Measurements from ENCODE around the gene LIMCH1. TPM values are rescaled to one million over a fixed set of nuclear protein-coding genes. Genes with fewer than 3 reads are reported as not detected.
"Not testable (repeated sequence)": the region's sequence is repeated elsewhere in the genome, so short reads cannot be mapped to it uniquely, and the experiment has no call there.

The LIMCH1 gene
- total RNA-seq, 6 experiments from 2014 or later: 14.4 to 236 (median 205) TPM

DNA sequence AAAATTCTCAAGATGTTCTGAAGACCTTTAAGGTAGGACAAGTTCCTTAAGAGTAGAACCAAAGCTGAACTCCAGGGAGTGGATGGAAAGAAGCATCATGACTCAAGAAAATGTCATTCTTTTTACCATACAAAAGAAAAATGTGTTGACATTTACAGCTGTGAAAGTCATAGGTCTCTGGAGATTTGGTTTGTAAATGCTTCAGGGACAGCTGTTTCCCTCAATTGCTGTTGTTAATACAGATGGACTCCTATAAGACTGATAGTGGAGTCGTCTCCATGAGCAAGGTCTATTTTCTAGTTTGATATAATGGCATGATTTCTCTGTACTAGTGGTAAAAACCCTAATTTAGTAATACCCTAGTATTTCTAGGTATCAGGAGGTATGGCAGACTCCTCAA lies 108.9 kb downstream of the LIMCH1 start:
- no peaks in the 10 kb centered on the region for H3K9me3 Mint-ChIP-seq
- H3K27ac Mint-ChIP-seq: no peak overlapping the region
- H3K36me3 Mint-ChIP-seq (ENCODE audit: low read depth): peaks cover 13% of the 10 kb centered on the region; the same call in 1 of the 2 replicates
- TF ChIP-seq, protein P1, sequence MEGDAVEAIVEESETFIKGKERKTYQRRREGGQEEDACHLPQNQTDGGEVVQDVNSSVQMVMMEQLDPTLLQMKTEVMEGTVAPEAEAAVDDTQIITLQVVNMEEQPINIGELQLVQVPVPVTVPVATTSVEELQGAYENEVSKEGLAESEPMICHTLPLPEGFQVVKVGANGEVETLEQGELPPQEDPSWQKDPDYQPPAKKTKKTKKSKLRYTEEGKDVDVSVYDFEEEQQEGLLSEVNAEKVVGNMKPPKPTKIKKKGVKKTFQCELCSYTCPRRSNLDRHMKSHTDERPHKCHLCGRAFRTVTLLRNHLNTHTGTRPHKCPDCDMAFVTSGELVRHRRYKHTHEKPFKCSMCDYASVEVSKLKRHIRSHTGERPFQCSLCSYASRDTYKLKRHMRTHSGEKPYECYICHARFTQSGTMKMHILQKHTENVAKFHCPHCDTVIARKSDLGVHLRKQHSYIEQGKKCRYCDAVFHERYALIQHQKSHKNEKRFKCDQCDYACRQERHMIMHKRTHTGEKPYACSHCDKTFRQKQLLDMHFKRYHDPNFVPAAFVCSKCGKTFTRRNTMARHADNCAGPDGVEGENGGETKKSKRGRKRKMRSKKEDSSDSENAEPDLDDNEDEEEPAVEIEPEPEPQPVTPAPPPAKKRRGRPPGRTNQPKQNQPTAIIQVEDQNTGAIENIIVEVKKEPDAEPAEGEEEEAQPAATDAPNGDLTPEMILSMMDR (IDR thresholded peaks at IDR 0.05): no peak
- peaks cover 64% of the 10 kb centered on the region for H3K4me1 Mint-ChIP-seq (ENCODE audit: low read depth)
- no peak for DNase-seq
- no peak overlapping the region for H3K4me3 Mint-ChIP-seq
- H3K27me3 Mint-ChIP-seq (ENCODE audit: insufficient read depth): peaks cover 8% of the 10 kb centered on the region

- H3K4me1 Mint-ChIP-seq (ENCODE audit: low read depth): peaks cover 69% of the 10 kb centered on the region
- peaks cover 13% of the 10 kb centered on the region; the same call in 1 of the 2 replicates for H3K36me3 Mint-ChIP-seq (ENCODE audit: low read depth)
- H3K27me3 Mint-ChIP-seq (ENCODE audit: insufficient read depth): peaks cover 8% of the 10 kb centered on the region
These were observed 109.4 kb downstream of the LIMCH1 start for GRCh38 chr4:41647383-41647782.

DNA sequence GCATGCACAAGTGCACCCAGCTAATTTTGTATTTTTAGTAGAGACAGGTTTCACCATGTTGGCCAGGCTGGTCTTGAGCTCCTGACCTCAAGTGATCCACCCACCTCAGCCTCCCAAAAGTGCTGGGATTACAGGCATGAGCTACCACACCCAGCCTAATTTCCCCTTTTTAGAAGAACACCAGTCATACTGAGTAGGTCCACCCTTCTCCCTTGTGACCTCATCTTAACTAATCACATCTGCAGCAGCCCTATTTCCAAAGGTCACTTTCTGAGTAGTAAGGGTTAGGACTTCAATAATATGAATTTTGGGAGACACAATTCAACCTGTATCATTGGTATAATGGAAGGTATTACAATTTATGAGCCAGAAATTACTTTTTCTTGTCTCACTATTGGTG lies 113.2 kb downstream of the LIMCH1 start:
- not testable (repeated sequence) for H3K27me3 Mint-ChIP-seq (ENCODE audit: insufficient read depth); H3K27ac Mint-ChIP-seq
- peaks cover 78% of the 10 kb centered on the region; the same call in 1 of the 2 replicates for H3K4me1 Mint-ChIP-seq (ENCODE audit: low read depth)

More at GRCh38 chr4:41647383-41647782, 109.4 kb downstream of the LIMCH1 start:
- TF ChIP-seq, protein P1 (IDR thresholded peaks at IDR 0.05): no peak
- DNase-seq: no peak
- no peaks in the 10 kb centered on the region for H3K9me3 Mint-ChIP-seq
- H3K4me3 Mint-ChIP-seq: no peak overlapping the region
- no peak overlapping the region for H3K27ac Mint-ChIP-seq

DNA sequence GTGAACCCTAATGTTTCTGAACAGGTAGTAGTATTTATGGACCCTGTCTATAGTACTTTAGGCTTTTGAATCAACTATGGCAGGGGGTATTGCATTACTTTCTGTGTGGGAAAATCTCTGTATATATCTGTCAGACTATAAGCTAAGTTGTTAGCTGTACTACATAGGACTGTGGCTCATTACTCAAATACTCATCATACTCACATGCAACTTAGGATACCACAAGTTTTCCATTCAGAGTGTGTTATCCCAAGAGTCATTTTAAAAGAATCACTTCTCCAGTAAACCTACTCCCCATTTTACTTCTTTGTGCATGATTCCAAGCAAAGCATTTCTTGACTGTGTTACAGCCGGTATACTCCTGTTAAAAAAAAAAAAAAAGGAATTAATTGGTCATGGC lies 115.0 kb downstream of the LIMCH1 start:
- peaks cover 7% of the 10 kb centered on the region for H3K27me3 Mint-ChIP-seq (ENCODE audit: insufficient read depth)
- TF ChIP-seq, protein P1 (IDR thresholded peaks at IDR 0.05): no peak
- no peaks in the 10 kb centered on the region for H3K9me3 Mint-ChIP-seq
- H3K27ac Mint-ChIP-seq: peak overlapping the region; percentile 57; the same call in 1 of the 2 replicates
- no peak overlapping the region; the same call in 1 of the 2 replicates for H3K4me3 Mint-ChIP-seq
- peaks cover 28% of the 10 kb centered on the region; the same call in 1 of the 2 replicates for H3K36me3 Mint-ChIP-seq (ENCODE audit: low read depth)
- DNase-seq: no peak
- H3K4me1 Mint-ChIP-seq (ENCODE audit: low read depth): peaks cover 86% of the 10 kb centered on the region; the same call in 1 of the 2 replicates

More for the DNA sequence above, 113.2 kb downstream of the LIMCH1 start:
- DNase-seq, H3K4me3 Mint-ChIP-seq, H3K9me3 Mint-ChIP-seq: not testable (repeated sequence)
- peaks cover 30% of the 10 kb centered on the region; the same call in 1 of the 2 replicates for H3K36me3 Mint-ChIP-seq (ENCODE audit: low read depth)

DNA sequence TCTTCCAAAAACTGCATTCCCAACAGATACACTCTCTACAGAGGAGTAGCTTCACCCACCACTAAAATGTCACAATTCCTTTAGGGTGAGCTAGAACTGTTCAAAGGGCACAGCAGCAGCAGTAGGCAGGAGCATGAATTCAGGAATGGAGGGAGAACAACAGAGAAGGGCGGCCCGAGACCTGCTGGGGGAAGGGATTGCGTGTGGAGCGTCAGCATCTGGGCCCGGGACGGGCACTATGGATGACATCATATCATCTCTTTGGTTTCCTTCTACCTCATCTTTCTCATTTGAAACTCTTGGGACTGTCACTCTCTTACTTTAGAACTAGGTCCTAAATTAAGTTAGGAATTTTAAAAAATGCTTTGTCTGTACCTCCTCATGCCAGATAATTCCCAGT lies 115.6 kb downstream of the LIMCH1 start:
- H3K36me3 Mint-ChIP-seq (ENCODE audit: low read depth): peaks cover 23% of the 10 kb centered on the region; the same call in 1 of the 2 replicates
- H3K4me3 Mint-ChIP-seq: no peak overlapping the region; the same call in 1 of the 2 replicates
- peak overlapping the region; percentile 57; the same call in 1 of the 2 replicates for H3K27ac Mint-ChIP-seq
- H3K9me3 Mint-ChIP-seq: no peaks in the 10 kb centered on the region
- TF ChIP-seq, protein P1 (IDR thresholded peaks at IDR 0.05): no peak
- H3K4me1 Mint-ChIP-seq (ENCODE audit: low read depth): peaks cover 81% of the 10 kb centered on the region; the same call in 1 of the 2 replicates
- peaks cover 7% of the 10 kb centered on the region for H3K27me3 Mint-ChIP-seq (ENCODE audit: insufficient read depth)
- no peak for DNase-seq

- peaks cover 20% of the 10 kb centered on the region; the same call in 1 of the 2 replicates for H3K36me3 Mint-ChIP-seq (ENCODE audit: low read depth)
- no peak overlapping the region for H3K4me3 Mint-ChIP-seq
- peaks cover 74% of the 10 kb centered on the region; the same call in 1 of the 2 replicates for H3K4me1 Mint-ChIP-seq (ENCODE audit: low read depth)
- H3K9me3 Mint-ChIP-seq: no peaks in the 10 kb centered on the region
- H3K27me3 Mint-ChIP-seq (ENCODE audit: insufficient read depth): peaks cover 7% of the 10 kb centered on the region
- H3K27ac Mint-ChIP-seq: no peak overlapping the region
- DNase-seq: no peak
- TF ChIP-seq, protein P1 (IDR thresholded peaks at IDR 0.05): no peak
These were observed 117.2 kb downstream of the LIMCH1 start for GRCh38 chr4:41655177-41655576.
